ENCODE data around the gene PRKG1.

The PRKG1 gene

GRCh38 chr10:51074238-51075028 lies at the start of gene PRKG1:
Gene PRKG1 (plus strand): TSS chr10:51074487.
- peak; percentile 22 for DNase-seq

GRCh38 chr10:51028420-51028819 lies 45.9 kb upstream of the PRKG1 start:
- no peak for DNase-seq

DNA sequence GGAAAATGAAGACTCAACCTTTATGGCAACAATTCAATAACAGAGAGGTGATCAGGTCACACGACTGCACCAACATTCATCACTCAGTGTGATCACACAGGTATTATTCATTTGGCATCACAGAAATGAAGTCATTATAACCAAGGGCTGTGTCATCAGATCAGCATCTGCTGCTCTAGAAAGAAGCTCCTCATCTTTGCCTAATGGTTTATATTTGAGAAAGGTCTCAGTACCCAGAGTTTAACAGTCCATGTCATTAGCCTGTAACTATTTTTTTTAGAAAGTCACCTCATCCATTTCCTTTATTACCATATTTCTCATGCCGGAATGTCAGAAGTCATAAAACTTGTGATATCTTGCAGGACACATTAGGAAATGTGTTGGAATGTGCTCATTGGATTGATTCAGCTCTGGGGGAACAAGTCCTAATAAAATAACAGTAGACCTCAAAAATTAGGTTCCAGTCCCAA lies 45.1 kb upstream of the PRKG1 start:
- no peak for DNase-seq

GRCh38 chr10:51030480-51030879 lies 43.8 kb upstream of the PRKG1 start:
- no peak for DNase-seq

DNA sequence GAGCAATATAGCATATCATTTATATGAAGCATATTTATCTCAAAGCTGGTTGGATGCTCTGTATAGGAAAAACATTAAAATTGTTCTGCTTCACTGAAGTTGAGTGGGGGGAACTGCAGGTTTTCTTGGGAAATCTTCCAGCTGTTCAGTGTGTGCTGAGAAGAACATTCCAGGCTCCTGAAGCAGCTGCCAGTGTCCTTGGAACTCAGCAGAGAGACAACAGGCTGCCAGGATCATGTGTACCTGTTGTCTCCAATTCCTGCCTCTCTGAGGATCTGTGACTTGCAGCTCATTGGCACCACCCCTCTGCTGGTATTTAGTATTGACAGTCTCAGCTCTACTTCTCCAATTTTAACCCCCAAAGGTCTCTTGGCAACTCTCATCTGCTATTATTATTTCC lies 42.3 kb upstream of the PRKG1 start:
- no peak for DNase-seq

DNA sequence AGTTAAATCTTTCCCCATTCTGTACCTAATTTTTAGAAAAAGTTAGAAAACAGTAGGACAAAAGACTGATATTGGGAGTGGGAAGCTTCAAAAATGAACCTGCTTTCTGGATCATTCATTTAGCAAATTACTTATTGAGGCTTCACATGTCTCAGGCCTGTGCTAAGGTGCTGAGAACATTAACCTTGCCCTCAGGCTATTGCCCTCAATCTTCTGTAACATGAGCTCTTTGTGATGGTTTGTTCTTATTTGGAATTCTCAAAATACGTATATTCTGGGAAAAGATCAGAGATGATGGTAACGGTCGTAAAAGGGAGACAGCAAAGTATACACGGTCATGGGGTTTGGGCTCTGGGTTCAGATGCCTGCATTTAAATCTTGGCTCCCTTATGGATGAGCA lies 39.5 kb upstream of the PRKG1 start:
- DNase-seq = no peak

GRCh38 chr10:51035344-51035743 lies 38.9 kb upstream of the PRKG1 start:
- DNase-seq = no peak

DNA sequence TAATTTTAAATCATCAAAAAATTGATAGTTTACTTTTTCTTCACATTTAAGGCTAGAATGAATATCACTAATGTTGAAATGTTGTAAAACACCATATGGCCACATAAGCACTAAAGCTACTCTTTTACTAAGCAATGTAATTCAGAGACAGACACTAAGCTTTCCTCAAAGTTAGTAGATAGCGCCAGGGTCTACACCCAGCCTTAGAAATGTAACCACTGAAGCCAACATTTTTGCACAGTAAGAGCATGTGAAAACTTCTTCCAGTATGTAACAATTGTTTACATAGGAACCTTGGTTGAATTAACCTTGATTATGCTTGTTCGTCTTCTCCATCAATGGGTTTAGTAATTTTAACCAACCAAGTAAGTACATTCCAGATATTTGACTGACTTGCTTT lies 28.4 kb upstream of the PRKG1 start:
- no peak for DNase-seq

- no peak for DNase-seq
Measured at GRCh38 chr10:51046654-51047053, 27.6 kb upstream of the PRKG1 start.

- DNase-seq = no peak
Measured at GRCh38 chr10:51047857-51048256, 26.4 kb upstream of the PRKG1 start.

DNA sequence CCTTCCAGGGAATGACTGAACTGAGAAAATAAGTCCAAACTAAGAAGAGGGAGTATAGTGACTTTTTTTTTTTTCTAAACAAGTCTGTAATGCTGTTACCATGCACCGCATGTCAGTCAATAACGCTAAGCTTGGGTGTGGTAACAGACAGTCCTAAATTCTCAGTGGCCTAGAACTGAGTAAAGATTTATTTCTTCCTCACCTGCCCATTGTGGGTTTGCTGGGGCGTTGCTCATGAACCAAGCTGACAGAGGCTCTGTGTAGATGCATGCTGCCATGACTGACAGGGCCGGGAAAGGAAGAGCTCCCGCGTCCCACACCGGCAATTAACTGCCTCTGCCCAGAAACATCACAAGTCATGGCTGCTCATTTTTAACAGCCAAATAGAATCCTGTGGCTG lies 25.5 kb upstream of the PRKG1 start:
- no peak for DNase-seq

GRCh38 chr10:51052163-51052562 lies 22.1 kb upstream of the PRKG1 start:
- no peak for DNase-seq

DNA sequence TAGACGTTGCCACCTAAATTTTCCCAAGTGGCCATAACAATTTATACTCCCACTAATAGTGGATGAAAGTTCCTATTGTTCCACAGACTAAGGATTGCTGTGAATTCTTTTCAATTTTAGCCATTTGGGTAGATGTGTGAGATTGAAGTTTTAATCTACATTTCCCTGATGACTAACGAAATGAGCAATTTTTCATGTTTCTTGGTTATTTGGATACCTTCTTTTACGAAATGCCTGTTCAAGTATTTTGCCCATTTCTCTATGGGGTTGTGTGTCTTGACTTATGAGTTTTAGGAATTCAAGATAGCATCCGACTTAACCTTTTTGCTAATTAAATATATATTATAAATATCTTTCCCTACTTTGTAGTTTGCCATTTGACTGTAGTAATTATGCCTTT lies 16.4 kb upstream of the PRKG1 start:
- DNase-seq = no peak

DNA sequence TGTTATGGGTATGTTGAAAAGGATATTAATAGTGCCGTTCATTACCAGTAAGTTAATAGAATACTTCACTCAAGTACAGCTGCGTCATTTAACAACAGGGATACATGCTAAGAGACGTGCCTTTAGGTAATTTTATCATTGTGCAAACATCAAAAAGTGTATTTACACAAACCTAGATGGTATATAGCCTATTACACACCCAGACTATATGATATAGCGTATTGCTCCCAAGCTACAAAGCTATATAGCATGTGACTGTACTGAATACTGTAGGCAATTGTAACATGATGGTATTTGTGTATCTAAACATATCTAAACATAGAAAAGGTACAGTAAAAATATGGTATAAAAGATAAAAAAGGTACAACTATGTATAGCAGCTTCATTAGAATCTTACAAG lies 11.1 kb upstream of the PRKG1 start:
- DNase-seq = no peak

DNA sequence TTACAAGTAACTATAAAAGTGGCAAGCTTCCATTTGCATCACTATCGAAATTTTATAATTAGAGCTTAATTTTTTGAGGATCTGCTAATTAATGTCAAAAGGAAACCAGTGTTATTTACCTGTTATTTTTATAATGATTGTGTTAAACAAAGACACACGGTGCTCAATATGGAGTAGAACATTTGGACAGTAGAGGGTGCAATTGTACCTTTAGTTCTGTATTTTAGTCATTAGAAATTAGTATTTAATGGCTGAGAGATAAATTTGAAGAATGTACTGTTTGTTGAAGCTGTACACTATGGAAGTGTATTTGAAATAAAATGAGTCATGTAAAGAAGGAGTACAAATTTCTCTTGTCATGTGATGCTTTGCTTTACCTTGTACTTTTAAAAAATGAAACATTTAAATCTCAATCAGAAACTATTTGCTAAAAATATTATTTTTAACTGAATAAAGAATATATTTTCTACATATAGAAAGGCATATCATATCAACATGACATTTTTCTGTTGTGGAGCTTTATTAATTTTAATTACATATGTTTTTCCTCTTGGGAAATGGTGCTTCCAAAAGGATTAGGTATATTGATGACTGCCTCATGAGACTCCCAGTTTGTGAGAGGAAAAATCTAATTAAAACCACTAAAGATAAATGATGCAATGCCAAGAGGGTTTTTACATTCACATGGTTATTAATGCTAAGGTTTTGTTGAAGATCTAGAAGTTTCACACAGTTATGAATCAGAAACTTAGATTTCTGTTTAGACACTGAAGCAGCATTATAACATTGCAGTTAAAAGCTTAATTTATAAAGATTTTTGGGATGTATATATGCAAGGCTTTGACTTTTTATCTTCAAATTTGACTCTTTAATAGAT lies 10.4 kb upstream of the PRKG1 start:
- DNase-seq = no peak

- no peak for DNase-seq
Measured at GRCh38 chr10:51066231-51066630, 8.1 kb upstream of the PRKG1 start.

GRCh38 chr10:51072210-51072609 lies 2.1 kb upstream of the PRKG1 start:
- no peak for DNase-seq

GRCh38 chr10:51072921-51073434 lies 1.3 kb upstream of the PRKG1 start:
- DNase-seq = no peak

DNA sequence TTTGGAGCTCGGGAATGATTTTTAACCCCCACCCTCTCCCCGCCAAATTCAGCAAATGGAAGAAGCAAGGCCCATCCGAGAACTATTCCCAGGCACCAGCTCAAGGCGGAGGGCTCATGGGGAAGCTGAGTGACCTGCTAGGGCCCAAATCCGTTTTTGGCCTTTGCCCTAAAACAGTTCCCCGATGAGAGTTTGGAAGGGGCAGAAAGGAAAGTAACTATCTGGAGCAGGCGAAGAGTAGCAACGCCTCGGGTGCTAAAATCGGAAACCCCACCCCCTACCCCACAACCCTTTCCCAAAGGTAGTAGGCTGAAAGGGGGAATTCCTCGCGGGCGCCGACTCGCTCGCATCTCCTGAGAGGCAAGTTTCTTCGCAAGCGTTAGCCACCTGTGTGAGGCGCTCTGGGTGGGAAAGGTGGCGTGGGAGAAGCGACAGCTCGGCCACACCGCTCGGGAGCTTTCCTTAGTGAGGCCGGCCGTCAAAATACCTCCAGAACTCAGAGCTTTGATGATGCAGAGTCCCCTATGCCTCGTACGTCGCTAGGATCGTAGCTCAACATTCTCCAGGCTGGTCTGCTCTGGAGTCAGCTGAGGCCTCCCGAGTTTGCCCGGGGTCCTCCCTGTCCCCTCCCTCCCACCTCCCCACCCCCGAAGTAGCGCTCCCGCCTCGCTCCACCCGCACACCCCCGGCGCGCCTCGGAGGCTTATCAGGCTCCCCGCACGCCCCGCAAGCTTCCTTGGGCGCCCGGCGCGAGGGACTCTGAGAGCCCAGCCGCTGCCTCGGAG lies 642 bp upstream of the PRKG1 start:
- DNase-seq = no peak

DNA sequence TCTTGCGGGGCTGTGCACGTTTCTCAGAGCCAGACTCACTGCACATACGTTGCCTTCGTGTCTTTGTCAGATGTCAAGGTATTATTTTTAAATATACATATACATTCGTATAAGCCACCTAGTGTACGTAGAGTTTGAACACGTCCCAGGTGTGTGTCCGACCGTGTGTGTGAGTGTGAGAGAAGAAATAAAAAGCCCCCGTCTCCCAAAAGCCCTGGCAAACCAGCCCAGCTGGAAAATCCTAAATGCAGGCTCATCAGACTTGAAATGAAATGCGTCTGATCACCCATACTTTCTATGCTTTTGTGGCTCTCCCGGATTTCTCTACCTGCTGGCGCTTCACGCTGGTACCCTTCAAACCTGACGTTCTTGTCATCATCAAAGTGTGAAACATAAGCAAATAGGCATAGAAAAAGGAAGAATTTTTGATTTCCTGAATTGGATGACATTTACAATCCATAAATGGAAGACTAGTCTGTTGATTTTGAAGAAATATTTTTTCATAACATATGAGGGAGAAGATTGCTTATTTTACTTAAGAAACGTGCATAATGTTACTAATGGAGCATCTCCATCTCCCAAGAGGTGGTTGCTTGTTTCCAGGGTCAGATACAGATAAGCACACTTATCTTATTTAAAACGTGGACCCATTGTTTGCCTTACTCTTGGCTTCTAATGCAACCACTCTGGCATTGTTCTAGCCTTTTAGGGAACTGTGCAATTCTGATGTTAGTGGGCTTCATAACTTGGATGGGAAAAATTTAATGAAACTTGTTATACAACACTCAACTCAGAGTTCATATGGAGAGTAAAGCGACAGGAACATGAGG lies 971 bp downstream of the PRKG1 start:
- no peak for DNase-seq

GRCh38 chr10:51075873-51076229 lies 1.6 kb downstream of the PRKG1 start:
- DNase-seq = no peak

GRCh38 chr10:51076299-51076841 lies 2.1 kb downstream of the PRKG1 start:
- no peak for DNase-seq
